HG02571 (cell line): ENCODE data around the gene C1orf105.
"Not testable (repeated sequence)": the region's sequence is repeated elsewhere in the genome, so short reads cannot be mapped to it uniquely, and the experiment has no call there.

Source experiments
- ATAC-seq: cut with Tn5 transposase; IDR thresholded peaks from one replicate; pipeline ENCODE4 v1.9.1; 2021; ENCODE audit warnings: mild to moderate bottlenecking, moderate library complexity; ENCODE audit not compliant: unreplicated experiment

The C1orf105 gene

DNA sequence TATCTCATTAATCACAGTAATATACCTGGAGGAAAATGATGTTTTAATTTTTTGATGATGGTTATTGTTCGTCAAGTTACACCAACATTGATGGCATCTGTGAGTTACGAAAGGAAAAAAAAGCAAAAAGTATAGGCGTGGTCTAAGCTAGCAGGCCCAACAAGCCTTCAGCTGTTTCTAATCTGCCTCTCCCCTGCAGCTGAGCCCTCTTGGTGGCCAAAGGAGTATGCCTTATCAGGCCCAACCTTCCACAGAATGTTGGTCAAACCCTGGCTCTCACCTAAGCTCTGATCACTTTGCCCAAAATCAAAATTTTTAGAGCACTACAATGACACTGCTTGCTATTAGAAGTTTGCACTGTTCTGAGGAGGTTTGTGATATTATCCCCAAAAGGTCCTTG, 4.9 kb downstream of the C1orf105 start:
- ATAC-seq: no peak

GRCh38 chr1:172427191-172427590, 6.7 kb downstream of the C1orf105 start:
- no peak for ATAC-seq

DNA sequence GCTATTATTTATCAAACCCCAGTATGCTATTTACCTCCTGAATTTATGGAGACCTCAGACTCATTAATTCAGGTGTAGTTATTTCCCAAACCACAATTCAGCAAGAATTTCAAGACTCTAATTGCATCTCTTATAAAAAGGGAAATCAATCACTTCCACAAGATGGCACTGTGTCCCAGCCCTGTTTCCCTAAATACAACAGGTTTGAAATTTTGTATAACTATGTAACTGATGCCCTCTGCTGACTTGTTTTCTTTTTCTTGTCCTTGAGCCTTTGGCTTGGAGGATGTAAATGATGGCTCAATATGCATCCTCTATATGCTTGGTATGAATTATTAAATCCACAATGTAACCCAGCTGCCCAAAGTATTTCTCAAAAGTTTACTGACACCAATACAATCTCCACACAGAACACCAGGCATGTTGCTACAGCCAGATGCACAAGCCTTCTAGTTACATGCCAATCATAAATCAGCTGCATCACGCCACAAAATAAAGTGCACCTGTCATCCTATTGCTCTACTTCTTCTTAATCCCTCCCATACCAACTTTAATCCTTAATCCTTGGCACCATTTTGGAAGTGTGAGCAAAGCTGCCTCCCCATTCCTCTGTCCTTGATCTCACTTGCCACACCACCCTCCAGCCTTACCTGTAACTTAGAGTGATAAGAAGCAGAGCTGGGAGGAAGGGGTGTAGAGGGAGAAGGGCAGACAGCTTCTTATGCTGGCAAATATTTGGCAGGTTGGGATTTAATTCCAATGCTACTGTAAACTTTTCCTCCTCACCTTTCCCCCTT, 9.0 kb downstream of the C1orf105 start:
- no peak for ATAC-seq

- ATAC-seq: no peak
Measured at GRCh38 chr1:172430128-172430454, 9.6 kb downstream of the C1orf105 start.

DNA sequence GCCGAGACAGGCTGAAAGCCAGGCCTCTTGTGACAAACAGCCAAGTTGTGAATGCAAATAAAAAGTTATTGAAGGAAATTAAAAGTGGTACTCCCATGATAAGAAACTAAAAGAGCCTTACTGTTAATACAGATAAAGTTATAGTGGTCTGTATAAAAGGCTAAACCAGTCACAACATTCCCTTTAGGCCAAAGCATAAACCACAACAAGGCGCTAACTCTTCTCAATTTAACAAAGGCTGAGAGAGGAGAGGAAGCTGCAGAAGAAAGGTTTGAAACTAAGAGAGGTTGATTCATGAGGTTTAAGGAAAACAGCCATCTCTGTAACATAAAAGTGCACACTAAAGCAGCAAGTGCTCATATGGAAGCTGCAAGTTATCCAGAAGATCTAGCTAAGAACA, 10.7 kb downstream of the C1orf105 start:
- ATAC-seq: no peak

GRCh38 chr1:172431721-172432192, 11.3 kb downstream of the C1orf105 start:
- ATAC-seq: no peak

DNA sequence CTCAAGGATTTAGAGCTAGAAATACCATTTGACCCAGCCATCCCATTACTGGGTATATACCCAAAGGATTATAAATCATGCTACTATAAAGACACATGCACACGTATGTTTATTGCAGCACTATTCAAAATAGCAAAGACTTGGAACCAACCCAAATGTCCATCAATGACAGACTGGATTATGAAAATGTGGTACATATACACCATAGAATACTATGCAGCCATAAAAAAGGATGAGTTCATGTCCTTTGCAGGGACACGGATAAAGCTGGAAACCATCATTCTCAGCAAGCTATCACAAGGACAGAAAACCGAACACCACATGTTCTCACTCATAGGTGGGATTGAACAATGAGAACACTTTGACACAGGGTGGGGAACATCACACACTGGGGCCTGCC, 16.7 kb downstream of the C1orf105 start:
- not testable (repeated sequence) for ATAC-seq

- ATAC-seq: no peak
Measured at GRCh38 chr1:172442404-172442803, 21.9 kb downstream of the C1orf105 start.

- no peak for ATAC-seq
Measured at GRCh38 chr1:172442843-172443565, 22.5 kb downstream of the C1orf105 start.

- peak; percentile 99 for ATAC-seq
Measured at GRCh38 chr1:172443666-172444453, 23.4 kb downstream of the C1orf105 start, which contains the start of gene PIGC. Gene PIGC, minus strand, starts transcription at chr1:172444069. Its CDS starts 1,447 bp downstream, at chr1:172442622.

GRCh38 chr1:172446547-172446946, 26.1 kb downstream of the C1orf105 start:
- ATAC-seq: no peak

GRCh38 chr1:172447641-172448040, 27.2 kb downstream of the C1orf105 start:
- no peak for ATAC-seq

DNA sequence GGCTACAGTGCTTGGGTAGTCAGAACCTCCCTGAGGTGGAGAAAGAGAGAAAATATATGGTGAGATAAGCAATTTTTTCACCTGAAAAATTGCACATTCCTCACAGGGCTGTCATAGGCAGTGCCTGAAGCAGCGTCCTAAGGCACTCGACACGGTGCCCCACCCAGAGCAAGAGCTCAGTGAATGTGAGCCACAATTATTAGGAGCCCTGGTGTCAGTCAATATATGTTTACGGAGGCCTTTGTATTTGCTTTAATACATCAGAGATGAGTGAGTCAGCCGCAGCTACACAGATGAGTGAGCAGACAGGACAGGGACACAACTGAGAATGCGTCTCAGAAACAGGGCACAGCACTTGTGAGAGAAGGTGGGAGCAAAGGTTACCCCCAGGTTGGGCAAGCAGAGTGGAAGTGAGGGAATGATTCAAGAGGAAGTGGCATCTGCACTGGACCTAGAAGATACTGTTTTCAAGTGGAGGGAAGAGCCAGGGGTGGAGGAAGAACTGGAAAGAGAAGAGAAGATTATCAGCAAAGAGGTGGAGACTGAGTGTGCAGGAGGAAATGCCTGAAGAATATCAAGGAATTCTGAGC, 28.6 kb downstream of the C1orf105 start:
- ATAC-seq: no peak

DNA sequence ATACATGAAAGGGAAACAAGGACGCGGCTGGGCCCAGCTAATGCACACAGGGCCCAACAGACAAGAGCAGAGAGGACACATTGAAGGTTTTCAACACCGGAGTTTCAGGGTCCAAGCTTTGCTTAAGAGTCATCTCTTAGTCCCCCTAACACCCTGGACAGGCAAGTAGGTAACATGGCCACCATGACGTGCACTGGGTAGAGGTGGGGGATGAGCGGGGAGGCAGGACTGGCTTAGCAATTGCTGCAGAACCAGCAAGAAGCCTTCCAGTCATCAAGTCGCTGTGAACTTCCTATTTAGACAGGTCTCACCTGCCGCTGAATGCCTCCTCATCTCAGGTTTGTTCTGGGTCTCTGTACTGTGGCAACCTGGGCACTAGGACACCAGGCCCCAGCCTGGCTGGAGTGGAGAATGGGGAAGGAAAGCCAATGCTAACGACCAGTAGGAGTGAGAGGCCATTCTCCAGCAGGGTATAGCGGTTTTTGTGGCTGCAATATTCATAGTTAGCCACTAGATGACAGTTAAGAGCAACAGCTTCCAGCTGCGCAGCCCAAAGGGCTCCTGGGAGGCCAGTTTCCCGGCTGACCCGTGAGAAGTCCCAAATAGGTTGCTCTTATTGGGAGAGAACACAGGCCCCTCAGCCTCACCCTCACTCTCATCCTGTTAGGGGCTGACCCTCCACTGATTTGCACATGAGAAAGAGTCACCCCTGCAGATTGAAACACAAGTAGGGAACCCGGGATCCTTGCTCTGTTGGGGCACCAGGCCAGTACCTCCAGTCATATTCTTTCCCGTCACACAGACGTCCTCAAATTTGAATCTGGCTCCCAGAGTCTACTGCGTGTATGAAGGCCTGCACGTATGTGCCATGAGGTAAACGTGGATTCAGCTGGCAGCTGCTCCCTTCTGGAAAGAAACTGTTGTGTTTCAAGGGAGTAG, 29.4 kb downstream of the C1orf105 start:
- peak; percentile 92 for ATAC-seq

- no peak for ATAC-seq
Measured at GRCh38 chr1:172450524-172450885, 30.0 kb downstream of the C1orf105 start.

DNA sequence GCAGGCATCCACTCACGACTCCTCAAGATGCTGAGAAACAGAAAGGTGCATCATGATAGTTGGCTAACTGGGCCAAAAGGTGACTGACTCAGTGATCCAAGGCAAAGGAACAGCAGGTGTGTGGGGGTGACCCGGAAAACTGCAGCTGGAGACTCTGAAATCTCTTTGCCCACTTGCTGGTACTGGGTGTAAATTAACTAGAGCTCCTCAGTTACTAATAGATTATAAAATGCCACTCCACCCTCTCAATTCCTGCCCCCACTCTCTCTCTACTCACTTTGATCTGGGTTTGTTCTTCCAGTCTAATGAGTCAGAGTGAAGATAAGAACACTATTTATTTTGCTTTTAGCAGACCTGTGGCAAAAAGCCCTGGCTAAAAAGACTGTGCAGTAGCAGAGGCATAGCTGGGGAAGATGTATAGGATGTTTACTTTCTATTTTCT, 30.5 kb downstream of the C1orf105 start:
- ATAC-seq: no peak

- no peak for ATAC-seq
Measured at GRCh38 chr1:172452536-172453152, 32.2 kb downstream of the C1orf105 start.

DNA sequence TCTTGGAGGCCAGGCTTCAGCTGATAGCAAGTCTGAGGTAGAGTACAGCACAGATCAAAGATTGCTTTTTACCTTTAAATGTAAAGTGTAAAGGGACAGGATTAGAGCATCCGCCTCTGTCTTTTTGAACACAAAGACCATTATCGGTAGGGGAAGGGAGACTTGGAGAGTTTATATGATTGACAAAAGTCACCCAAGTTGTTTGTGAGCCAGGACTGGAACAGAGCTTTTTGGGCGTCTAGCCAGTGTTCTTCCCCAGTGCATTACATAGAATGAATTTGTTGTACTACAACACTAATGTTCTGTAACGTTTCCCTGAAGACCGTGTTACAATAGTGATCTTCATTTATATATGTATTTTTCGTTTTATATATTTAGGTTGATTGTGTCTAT, 32.7 kb downstream of the C1orf105 start:
- no peak for ATAC-seq

- ATAC-seq: no peak
Measured at GRCh38 chr1:172453607-172454006, 33.1 kb downstream of the C1orf105 start.
